ENCODE measurements around the gene ZNF474.

ZNF474 gene

GRCh38 chr5:122183098-122183787 lies 53.9 kb downstream of the ZNF474 start:
- DNase-seq: no peak

DNA sequence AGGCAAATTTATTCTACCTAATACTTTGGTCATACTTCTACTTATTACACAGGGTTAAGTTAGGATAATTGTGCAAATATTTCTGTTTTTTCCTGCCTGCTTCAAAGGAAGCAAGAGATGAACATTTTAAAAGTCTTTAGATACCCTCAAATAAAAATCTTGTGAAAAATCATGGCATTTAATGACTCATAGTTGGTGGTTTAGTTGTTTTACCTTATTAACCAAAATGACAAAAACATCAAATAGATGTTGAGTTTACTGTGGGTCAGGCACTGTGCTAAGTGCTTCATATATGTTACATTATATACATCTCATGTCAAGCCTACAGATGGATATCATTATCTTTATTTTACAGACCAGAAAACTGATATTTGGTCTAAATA lies 54.4 kb downstream of the ZNF474 start:
- no peak for DNase-seq

- no peak for DNase-seq
Observed at GRCh38 chr5:122184676-122185255, 55.4 kb downstream of the ZNF474 start.

DNA sequence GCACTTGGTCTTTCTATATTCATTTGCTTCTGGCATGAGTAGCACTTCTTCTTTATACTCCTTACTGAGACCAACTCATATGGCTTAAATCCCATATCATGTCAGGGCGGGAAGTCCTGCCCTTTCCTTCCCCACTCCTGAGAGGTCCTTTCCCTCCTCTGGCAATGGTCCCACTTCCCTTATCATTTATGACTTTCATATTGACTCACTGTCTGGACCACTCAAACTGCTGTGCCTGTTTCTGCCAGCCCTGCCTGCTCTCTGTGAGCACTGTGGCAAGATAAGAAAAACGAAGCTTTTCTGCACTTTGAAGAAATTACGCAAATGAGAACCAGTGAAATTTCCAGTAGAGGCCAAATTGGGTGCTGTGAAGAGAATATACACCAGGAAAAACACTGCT lies 58.1 kb downstream of the ZNF474 start:
- DNase-seq: no peak

- no peak for DNase-seq
Observed at GRCh38 chr5:122190156-122190555, 60.8 kb downstream of the ZNF474 start.

DNA sequence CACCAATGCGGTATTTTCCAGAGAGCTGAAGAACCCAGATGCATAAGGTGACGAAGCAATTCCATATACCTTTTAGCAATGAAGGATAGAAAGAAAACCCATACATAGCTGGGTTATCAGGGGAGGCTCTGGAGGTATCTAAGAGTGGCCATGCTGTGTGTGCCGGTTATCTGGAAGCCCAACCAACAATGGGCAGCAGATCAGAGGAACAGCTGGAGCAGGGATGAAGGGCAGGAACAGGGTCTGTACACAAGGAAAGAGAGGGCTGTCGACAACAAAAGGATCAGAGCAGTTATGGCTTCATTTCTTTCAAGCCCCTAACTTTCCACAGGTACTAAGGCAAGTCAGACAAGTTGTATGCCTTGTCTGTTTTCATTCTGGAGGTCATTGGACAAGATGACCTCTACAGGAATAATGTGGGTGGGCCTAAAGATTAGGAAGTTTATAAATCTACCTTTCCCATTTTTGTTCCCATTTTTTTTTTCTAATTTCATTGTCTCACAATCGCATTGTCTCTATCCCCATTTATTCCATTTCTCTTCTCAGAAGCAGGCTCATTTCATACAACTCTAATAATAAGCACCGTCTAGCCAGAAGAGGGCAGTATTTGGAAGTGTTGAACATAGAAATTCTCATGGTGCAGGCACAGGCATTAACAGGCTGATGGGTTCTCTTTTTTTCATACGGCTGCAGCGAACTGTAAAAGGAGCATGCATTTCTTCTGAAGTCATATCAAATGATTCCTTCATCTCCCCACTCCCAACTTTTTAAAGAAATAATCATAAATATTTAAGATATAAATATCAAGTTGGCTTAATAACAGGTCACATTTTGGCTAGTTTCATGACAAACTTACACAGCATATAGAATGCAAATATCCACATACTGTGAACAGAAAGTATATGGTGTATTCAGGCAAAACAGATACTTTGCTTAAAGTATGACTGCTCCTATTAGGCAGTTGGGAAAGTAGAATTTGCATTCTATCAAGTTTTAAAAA lies 63.5 kb downstream of the ZNF474 start:
- no peak for DNase-seq

GRCh38 chr5:122195802-122196394 lies 66.6 kb downstream of the ZNF474 start:
- no peak for DNase-seq

DNA sequence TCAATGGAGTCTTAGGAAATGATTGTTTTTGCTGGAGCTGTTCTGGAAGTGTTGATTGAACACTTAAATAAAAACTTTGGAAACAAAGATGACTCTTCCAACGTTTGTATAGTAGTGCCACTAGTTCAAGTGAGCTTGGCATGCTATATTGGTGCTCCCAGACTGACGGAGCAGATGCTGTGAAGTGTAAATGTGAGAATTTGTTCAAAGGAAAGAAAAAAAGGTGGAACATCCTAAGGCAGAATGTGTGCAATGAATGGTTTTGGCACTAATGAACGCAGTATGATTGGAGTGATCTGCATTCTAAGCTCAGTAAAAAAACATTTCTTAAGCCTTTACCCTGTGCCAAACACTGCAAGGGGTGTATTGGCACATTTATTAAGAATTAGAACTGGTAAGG lies 69.8 kb downstream of the ZNF474 start:
- no peak for DNase-seq

DNA sequence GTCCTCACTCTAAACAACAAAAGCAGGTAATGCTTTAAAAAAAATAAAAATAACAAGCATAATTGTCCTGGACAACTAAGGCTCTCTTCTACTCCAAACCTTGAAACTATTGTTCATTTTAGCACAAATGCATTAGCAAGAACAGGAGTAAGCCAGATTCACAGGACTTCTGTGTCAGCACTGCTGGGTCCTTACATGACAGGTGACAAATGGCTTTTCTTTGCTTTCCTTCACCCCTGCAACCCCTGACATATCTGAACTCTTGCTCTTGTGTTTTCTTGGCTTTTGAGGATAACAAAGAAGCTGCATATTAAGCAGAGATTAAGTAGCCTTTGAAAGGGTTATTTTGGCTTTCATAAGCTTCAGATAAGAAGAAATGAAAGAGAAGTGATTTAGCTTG lies 71.1 kb downstream of the ZNF474 start:
- DNase-seq: no peak

DNA sequence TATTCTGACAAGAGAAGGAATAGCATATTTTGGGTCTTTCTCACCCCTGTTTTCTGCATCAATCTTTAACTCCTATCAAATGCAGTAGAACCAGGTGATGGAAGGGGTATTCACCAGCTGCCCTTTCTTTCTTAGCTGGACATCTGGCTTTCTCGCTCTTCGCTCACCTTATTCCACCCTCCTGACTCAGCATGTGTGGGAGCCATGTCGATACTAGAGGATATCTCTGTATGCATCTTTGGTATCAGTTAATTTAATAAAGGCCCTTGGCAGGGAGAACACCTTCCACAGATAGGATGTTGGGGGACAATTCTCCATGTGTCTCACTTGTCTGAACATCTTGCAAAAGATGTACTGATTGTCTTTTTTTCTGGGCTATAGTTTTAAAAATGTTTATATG lies 71.5 kb downstream of the ZNF474 start:
- no peak for DNase-seq

DNA sequence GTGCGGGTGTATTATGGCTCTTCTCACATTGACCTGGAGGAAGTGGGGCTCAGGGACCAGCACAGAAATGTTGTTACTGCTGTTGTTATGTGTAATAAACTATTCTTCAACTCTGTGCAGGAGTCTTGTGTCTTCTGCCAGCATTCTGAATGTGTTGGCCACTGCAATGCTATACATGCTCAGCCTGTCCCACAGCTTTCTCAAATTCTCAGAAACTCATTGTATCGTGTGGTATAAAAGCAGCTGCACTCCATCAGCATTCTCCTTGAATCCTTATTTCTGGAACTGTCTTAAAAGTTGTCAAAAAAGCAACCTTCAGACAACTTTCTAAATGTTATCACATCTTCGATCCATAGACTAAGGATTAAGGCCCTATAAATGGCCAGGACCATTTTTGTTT lies 72.0 kb downstream of the ZNF474 start:
- DNase-seq: no peak

GRCh38 chr5:122202952-122203351 lies 73.6 kb downstream of the ZNF474 start:
- no peak for DNase-seq

Measured in activated naive CD4-positive, alpha-beta T cell treated with Interleukin-2 at 50 U/mL for 16 hours (primary cell).